ENCODE results near the gene HIPK3.
A peak's percentile ranks its signal among the peaks of the same experiment; 100 is the strongest.
"Not testable (repeated sequence)": the region's sequence is repeated elsewhere in the genome, so short reads cannot be mapped to it uniquely, and the experiment has no call there.

The HIPK3 gene

DNA sequence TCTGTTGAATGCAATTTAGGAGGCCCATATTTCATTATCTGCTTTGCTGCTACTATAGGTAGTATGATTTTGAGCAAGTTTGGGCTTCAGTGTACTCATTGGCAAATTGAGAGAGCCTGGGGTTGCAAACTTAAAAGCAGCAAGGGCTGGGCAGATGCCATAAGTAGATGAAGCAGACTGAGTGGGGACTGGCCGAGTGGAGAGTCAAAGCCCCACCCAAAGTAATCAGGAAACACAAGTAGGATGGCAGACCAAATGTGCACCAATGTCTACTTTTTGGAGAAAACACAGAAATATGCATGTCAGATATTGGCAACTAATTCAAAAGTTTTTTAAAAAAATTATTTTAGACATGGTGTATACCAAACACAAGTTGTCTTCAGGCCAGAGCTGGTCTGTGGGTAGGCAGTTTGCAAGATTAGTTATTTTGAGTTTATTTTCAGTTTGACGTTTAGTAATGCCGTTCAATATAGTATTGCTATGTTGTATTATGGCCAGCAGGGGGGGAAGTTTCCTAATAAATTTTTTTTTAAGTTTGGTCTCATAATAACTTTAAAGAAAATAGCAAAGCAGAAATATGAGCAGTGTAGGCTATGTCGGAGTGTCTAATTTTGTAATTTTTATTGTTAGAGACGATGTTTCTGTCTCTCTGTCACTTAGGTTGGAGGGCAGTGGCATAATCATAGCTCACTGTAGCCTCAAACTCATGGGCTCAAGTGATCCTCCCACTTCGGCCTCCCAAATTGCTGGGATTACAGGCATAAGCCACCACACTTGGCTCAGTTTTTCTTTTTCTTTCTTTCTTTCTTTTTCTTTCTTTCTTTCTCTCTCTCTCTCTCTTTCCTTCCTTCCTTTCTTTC is 105.1 kb downstream of the HIPK3 start:
- DNase-seq (ENCODE audit: low spot score) = peak; percentile 45

DNA sequence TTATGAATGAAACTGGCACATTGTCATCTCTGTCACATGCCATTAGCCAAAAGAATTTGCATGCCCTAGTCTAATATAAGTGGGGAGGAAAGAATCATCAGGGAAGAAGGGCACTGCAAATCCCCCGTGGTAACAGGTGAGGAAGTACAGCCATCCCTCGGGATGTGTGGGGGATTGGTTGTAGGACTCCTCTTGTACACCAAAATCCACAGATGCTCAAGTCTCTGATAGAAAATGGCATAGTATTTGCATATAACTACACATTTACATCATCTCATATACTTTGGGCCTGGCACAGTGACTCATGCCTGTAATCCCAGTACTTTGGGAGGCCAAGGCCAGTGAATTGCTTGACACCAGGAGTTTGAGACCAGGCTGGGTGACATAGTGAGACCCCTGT is 109.7 kb downstream of the HIPK3 start:
- no peak for DNase-seq (ENCODE audit: low spot score)

DNA sequence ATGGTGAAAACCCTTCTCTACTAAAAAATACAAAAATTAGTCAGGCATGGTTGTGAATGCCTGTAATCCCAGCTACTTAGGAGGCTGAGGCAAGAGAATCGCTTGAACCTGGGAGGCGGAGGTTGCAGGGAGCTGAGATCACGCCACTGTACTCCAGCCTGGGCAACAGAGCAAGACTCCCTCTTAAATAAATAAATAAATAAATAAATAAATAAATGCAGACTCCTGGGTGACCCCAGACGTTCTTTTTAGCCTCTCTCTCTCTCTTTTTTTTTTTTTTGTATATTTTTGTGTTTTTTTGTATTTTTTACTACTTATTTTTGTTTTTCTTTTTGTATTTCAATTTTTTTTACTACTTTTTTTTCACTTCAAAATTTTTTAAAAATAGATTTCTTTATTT is 111.3 kb downstream of the HIPK3 start:
- not testable (repeated sequence) for DNase-seq (ENCODE audit: low spot score)

DNA sequence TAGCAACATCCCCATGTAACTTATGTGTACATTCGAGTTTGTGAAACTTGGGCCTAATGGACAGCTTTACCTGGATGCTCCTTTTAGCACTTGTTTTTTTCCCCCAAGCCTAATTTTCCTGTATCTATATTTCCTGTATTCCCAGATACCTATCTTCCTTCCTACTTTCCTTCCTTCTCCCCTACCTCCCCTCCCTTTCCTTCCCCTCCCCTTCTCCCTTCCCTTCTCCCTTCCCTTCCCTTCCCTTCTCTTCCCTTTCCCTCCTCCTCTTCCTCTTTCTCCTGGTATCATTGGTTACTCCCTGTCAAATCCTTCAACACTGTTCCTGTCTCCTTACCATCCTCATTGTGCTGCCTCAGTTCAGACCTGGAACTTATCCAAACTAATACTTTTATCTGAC is 111.8 kb downstream of the HIPK3 start:
- no peak for DNase-seq (ENCODE audit: low spot score)

DNA sequence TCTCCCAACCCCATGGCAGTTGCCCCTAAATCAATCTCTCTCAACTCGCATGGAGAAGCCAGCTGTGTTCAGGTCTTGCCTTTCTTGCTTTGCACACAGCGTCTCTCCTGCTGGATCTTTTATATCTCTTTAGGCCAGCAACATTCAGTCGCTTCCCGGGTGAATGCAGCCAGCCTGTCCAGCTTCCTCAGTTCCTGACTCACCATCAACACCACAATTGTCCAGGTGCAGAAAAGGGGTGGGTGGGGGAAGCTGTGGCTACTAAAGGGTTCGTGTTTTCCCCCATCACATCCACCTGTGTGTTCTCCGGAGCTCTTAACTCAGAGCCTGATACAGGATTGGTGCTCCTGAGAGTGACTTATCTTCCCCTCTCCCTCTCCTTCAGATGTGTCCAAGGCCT is 116.5 kb downstream of the HIPK3 start:
- no peak for DNase-seq (ENCODE audit: low spot score)

DNA sequence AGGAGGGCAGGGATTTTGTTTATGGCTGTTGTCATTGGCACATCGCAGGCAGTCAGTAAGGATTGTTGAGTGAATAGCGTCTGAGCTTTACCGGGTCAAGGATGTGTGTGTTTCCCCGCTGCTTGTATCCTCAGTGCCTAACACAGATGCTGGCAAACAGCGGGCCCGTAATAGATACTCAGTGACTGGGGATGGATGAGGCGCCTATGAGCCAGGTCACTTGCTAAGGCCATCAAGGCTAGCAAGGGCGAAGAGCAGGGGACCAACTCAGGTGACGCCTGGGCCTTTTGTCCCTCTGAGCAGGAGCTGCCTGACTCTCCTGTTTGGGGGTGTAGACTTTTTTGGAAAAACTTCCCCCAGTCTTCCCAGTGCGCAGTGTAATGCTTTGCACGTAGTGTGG is 118.1 kb downstream of the HIPK3 start:
- no peak for DNase-seq (ENCODE audit: low spot score)

DNA sequence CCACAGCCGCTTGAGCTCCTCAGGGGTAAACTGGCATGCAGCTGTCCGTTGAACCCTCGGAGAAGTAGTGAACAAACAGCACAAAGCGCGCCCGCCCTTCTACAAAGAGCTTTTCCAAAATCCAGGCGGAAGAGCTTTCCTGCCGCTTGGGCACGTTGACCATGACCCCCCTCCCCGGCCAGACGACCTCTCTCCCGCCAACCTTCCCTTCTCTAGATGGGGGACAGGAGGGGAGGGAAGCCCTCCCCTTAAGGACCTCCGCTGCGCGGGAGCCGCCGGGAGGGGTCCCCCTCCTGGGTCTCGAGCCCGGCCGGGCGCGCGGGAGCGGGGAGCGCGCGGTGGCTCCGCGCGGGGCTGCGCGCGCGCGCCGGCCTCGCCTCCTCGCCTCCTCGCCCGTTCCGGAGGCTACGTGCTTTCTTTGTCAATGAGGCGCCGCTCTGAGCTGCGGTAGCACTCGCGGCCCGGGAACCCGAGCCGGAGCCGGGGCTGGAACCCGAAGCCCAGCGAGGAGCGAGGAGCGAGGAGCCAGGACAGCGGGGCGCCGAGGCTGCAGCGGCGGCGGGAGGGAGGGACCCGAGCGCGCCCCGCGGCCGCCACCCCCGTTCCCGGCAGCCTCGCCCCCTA is 118.6 kb downstream of the HIPK3 start, which contains the start of gene KIAA1549L:
KIAA1549L (plus strand) TSS at position 421 of the 624 bp plus-strand sequence.
- no peak for DNase-seq (ENCODE audit: low spot score)

DNA sequence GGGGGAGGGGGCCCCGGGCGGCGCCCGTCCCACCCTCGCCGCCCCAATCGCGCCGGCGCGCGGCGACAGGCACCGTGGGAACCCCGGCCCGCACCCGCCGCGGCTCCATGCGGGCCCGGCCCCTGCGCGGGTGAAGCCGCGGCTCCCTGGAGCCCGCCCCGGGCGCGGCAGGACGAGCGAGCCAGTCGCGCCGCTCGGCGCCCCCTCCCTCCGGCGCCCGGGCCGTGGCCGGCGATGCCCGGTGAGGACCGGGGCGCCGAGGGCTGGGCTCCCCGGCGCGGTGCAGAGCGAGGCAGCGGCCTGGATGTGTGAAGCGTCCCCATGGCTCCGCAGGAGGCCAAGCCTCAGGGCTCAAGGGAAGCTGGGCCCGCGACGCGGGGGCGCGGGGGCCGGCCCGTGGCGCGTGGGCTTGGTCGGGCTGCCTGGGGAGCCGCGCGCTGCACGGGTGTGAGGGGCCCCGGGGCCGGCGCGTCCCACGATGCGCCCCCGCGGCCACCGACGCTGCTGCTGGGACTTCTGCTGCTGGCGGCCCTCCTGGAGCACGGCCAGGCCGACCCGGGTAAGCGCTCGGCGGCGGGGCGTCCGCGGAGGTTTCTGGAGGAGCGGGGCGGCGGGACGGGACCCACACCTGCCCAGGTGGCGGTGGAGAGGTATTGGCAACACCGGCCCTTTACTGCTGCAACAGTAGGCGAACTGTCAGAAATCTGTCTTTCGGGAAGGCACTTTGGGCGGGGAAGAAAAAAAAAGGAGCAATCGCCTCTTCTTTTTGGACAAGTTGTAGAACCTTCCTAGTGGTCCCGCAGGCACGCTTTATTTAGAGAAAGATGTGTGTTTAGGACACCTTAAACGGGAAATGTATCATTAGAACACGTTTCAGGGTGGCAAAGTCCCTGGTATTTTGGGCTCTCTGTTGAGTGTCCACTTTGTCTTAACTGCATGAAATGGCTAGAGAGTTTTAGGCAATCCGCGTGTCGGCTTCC is 119.4 kb downstream of the HIPK3 start:
- DNase-seq (ENCODE audit: low spot score) = no peak

DNA sequence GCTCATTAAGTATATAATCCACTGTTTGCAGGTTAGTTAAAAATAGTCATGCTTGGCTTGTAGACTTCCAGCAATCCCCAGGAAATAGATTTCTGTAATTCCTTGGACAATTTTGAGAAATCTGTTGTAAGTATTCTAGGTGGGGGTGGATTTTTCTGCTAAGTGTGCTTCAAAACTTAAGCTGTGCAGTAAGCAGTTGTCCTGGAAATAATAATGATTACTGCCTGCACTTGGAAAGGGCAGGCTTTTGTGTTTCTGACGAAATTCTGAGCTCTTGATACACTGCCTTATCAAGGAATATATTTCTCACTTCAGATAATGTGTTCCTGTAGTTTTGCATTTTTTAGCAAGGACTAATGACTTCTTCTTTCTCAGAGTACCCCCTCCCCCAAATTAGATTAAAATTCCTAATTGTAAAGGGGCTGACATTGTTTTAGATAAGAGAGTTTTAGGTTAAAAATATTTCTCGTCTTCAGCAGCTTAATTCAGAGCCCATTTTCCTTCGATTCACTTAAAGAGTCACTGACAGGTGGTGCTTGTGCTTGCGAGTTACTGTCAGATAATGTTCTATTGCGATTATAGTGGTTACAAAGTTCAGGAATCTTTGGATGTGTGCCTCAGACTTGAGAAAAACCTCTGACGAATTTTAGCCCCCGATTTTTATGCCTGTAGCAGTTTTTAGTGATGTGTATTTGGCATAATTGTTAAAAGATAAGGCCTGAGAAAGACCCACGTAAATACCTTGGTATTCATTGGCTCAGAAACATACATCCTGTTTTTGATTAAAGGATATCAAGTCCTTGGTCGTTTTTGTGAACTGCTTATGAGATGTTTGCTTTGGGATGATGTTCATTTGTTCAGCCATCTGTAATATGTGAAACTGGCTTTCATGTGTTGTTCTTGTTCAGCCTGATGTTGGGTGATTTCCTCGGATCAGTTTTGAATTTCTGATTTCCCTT is 120.5 kb downstream of the HIPK3 start:
- no peak for DNase-seq (ENCODE audit: low spot score)

DNA sequence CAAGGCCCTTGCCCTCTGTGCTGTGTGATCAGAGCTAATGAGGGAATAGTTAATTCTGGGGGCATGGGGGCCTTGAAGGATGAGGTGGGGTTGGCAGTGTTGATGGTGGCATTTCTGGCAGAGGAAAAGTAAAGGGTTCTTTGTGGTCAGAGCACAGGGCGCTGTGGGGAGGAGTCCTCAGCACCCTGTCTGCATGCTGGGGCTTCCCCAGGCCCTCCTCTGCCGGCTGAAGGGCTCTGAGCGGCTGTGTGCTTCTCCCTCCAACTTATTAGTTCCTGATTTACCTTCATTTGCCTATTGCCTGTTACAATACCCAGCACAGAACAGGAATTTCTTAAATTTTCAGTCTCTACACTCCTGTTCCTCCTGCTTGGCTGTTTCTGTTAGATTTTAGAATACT is 122.8 kb downstream of the HIPK3 start:
- peak; percentile 2 for DNase-seq (ENCODE audit: low spot score)

DNA sequence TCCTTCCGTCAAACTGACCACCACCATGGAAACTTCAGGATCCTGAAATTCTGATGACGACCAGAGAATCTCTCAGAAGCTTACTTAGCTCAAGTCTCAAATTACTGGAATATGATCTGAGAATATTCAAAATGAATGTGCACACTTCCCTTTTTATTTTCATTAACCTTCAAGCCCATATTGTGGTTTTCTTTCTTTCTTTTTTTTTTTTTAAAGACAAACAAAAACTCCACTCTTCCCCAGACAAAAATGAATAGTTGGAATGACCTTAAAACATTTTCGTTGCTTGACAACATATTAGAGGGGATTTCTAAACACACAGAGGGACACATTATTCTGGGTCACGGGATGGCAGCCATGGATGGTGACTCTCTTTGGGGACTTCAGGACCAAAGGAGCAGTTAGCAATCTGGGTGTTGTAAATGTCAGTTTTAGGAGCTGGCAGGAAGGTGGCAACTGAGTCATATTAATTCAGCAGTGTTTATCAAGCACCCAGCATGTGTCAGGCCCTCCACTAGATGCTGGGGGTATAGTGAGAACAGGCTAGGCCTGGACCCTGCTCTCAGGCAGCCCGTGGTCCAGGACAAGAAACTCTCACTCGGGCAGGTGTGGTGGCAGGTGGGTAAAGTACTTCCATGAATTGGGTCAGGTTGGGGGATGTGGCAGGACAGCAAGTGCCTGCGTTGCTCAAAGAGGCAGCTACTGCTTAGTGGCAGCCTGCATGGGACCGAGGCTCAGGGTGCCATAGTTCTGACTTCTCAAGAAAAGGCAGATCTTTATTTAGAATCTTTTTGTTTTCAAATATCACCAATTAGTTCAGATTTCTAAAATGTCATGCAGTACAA is 126.1 kb downstream of the HIPK3 start:
- DNase-seq (ENCODE audit: low spot score) = no peak

DNA sequence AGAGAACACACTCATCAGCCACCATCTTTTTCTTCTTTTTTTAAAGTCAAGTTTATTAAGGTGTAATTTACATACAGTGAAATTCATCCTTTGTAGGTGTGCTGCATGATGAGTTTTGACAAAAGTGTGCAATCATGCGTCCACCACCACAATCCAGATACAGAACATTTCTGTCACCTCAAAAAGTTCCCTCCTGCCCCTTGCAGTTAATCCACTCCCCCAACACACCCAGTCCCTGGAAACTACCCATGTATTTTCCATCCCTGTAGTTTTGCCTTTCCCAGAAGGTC is 126.7 kb downstream of the HIPK3 start:
- no peak for DNase-seq (ENCODE audit: low spot score)

DNA sequence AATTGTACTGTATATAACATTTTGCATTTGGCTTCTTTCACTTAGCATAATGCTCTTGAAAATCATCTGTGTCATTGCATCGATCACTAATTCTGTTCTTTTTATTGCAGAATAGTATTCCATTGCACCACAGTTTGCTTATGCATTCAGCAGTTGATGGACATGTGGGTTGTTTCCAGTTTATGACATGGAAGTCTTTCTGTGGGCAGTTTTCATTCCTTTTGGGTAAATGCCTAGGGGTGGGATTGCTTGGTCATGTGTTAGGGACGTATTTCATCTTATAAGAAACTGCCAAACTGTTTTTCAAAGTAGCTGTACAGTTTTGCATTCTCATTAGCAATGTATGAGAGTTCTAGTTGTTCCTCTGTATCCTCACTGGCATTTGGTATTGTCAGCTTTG is 127.0 kb downstream of the HIPK3 start:
- DNase-seq (ENCODE audit: low spot score) = no peak

DNA sequence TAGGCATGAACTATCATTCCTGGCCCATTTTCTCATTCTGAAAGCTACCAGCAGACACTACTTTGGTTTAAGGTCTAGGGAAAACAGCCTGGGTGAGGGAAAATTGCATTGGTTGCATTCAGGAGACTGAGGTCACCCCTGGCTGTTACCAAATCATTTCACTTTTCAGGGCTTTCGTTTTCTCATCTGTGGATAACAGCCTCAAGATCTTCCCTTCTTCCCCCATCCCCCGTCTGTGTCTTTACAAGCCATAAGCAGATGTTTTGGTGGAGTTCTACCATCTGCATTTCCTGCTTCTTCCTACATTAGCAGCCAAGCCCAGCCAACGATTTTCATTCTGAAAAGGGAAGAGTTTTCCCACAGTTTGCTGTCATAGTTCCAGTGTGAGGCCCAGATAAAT is 130.4 kb downstream of the HIPK3 start:
- no peak for DNase-seq (ENCODE audit: low spot score)

DNA sequence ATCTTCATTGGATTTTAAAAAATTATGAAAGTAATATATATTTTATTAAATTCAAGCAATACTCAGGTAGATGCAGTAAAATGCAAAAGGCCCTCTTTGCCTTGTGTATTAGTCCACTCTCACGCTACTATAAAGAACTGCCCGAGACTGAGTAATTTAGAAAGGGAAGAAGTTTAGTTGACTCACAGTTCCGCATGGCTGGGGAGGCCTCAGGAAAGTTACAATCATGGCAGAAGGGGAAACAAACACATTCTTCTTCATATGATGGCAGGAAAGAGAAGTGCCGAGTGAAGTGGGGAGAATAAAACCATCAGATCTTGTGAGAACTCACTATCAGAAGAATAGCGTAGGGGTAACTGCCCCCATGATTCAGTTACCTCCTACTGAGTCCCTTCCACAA is 130.8 kb downstream of the HIPK3 start:
- no peak for DNase-seq (ENCODE audit: low spot score)

DNA sequence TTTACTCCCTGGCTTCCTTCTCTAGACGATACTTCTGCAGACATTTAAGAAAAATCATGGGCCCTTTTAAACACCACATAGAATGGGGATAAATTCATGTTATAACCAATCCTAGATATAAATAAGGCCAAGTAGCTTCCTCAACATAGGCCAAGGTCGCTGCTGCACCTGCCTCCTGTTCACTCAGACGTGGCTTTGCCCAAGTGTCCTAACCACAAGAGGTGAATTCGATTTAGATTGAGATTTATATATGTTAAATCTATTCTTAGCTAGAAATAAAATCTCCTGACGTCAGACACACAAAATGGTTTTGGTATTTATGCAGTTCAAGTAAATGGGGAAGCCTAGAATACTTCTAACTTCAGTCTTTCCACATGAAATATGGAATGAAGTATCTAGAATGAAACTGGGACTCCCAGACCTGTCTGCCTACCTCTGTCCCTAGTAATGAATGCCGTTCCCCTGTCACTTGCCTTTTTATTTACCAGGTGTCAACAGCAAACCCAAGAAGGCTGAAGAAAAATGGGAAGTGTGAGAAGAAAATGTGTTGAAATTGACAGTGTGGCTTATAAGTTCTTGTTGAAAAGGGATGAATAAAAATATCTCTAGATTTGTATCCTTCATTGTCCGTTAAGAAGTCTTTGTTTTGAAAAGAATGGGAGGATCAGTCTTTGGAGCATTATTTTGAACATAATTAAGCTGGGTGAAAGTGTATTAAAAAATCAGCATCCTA is 131.8 kb downstream of the HIPK3 start:
- DNase-seq (ENCODE audit: low spot score) = no peak

DNA sequence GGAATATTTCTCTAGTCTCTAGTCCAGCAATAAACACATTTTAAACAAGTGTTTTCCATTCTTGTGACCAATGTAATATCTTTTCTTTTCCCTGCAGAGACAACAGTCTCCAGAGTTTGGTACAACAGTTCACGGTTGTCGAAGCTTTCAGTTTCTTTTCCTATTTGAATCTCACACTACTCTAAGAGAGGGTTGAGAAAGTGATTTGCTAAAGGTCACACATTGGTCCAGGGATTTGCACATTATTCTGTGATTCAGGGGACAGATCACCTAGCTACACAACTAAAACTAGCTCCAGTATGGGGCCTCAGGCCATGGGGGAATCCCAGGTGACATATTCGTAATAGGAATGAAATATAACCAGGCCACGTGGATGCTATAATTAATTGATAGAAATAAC is 132.5 kb downstream of the HIPK3 start:
- no peak for DNase-seq (ENCODE audit: low spot score)

DNA sequence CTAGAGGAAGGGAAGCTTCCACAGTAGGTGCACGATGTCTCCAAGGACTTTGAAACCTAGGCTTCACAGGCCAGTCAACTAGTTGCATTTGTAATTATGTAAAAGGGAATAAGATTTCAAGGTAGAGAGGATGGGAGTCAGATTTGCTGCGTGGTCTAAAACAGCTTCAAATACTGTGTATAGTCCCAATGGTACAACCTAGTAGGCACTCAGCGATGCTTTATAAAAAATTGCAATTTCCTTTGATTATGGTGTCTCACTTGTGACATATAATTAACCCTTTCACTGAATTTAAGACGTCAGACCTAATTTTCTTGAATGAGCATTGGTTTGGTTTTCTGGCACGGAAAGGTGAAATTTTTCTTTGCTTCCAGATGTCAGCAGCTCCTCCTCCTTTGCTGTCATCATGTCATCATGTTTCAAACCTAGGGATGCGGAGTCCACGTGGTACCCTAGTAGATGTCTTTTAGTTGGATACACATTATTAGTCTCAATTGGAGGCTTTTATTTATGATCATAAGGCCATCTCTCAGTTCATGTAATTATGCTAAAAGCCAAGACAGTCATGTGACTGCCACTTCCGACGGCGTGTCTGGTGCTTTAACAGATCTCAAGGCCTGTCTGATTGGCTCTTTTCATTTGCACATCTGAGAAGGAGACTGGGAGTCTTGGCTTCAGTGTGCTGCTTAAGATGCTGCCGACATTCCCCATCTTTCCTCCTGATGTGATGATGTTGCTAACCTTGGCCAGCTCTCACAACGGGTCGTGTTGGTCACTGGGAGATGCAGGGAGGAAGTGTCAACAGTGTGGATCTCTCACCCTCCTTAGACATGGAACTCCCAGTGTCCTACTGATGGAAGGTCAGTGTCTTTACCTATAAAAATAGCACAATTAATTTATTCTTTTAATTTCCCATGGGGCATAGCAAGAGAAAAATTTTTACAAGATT is 134.0 kb downstream of the HIPK3 start:
- DNase-seq (ENCODE audit: low spot score) = no peak

DNA sequence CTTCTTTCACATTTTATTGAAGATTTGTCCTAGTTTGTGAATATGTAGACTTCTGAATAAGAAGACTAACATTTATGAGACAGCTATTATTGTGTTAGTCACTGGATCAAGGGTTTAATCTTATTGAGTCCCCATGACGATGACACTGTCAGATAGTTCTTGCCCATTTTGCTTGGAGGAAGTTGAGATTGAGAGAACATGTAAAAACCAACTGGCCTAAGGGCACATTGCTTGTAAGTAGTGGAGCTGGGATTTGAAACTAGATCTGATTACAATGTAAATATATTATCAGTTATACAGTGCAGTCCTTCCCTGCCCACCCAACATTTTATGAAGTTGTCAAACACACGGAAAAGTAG is 134.7 kb downstream of the HIPK3 start:
- no peak for DNase-seq (ENCODE audit: low spot score)

All from CD4-positive, alpha-beta T cell treated with Interleukin-2 at 100 ng/mL for 4 hours (primary cell).